WTC11 (cell line): ENCODE results near the gene LMCD1. TPM values are rescaled to one million over a fixed set of nuclear protein-coding genes. Genes with fewer than 3 reads are reported as not detected.

Experiments
- ATAC-seq: fragments of 200-7000 bp; cut with Tn5 transposase; 2 replicates; pipeline ENCODE4 v1.10.0; 2021; ENCODE audit warnings: mild to moderate bottlenecking, moderate library complexity
- CTCF ChIA-PET: fragments of 300-600 bp; sonication (Branson Sonifier 250); formaldehyde crosslinking; loops from one replicate; lab custom pipeline; 2021; ENCODE audit warnings: antibody characterized with exemption; lab: Charles Lee
- POLR2A ChIA-PET: fragments of 350-600 bp; sonication (Branson Sonifier 250); formaldehyde crosslinking; loops from one replicate; lab custom pipeline; 2021; ENCODE audit warnings: antibody characterized with exemption; lab: Charles Lee
- DNase-seq: peaks from one replicate; pipeline ENCODE4 v3.0.0; 2021; ENCODE audit warnings: low spot score
- H3K27ac Mint-ChIP-seq: 2 replicates; pipeline ENCODE4 v1.8.0; 2021; ENCODE audit warnings: mixed read lengths
- H3K27me3 Mint-ChIP-seq: 2 replicates; pipeline ENCODE4 v1.8.0; 2021; ENCODE audit warnings: low read depth, mild to moderate bottlenecking, moderate library complexity, mixed read lengths
- H3K36me3 Mint-ChIP-seq: 2 replicates; pipeline ENCODE4 v1.8.0; 2021; ENCODE audit warnings: mixed read lengths
- H3K4me1 Mint-ChIP-seq: 2 replicates; pipeline ENCODE4 v1.8.0; 2022; ENCODE audit warnings: mixed read lengths
- H3K4me3 Mint-ChIP-seq: 2 replicates; pipeline ENCODE4 v1.8.0; 2021; ENCODE audit warnings: mild to moderate bottlenecking, moderate library complexity, mixed read lengths
- H3K9me3 Mint-ChIP-seq: 2 replicates; pipeline ENCODE4 v1.8.0; 2021; ENCODE audit warnings: mixed read lengths
- AR ChIP-seq: fragments of 250-450 bp; sonication (Bioruptor Pico); IDR thresholded peaks from 2 replicates; pipeline ENCODE4 v1.9.0; 2021; ENCODE audit warnings: mild to moderate bottlenecking
- ATF1 ChIP-seq: sonication (generic); formaldehyde crosslinking; IDR thresholded peaks from 2 replicates; pipeline ENCODE4 v1.8.1; 2023; ENCODE audit warnings: mild to moderate bottlenecking, moderate library complexity, missing genetic modification reagents
- CREB1 ChIP-seq: sonication (generic); formaldehyde crosslinking; IDR thresholded peaks from 2 replicates; pipeline ENCODE4 v1.8.0; 2023; ENCODE audit warnings: mild to moderate bottlenecking, missing genetic modification reagents
- E2F1 ChIP-seq: sonication (generic); formaldehyde crosslinking; IDR thresholded peaks from 2 replicates; pipeline ENCODE4 v1.8.0; 2022; ENCODE audit warnings: mild to moderate bottlenecking, missing genetic modification reagents
- GRHL2 ChIP-seq: fragments of 250-450 bp; sonication (Bioruptor Pico); IDR thresholded peaks from 2 replicates; pipeline ENCODE4 v1.8.0; 2022; ENCODE audit warnings: mild to moderate bottlenecking, moderate library complexity; ENCODE audit not compliant: insufficient replicate concordance, severe bottlenecking
- IRF2 ChIP-seq: sonication (generic); formaldehyde crosslinking; IDR thresholded peaks from 2 replicates; pipeline ENCODE4 v1.8.0; 2022; ENCODE audit warnings: low read depth, missing genetic modification reagents, borderline replicate concordance
- JAZF1 ChIP-seq: fragments of 250-450 bp; sonication (Bioruptor Pico); IDR thresholded peaks from 2 replicates; pipeline ENCODE4 v1.9.0; 2021; ENCODE audit warnings: moderate library complexity, mild to moderate bottlenecking, inconsistent platforms
- MYBL2 ChIP-seq: sonication (generic); formaldehyde crosslinking; IDR thresholded peaks from 2 replicates; pipeline ENCODE4 v1.8.1; 2023; ENCODE audit warnings: mild to moderate bottlenecking, moderate library complexity, missing genetic modification reagents
- NR1H2 ChIP-seq: sonication (generic); formaldehyde crosslinking; IDR thresholded peaks from 2 replicates; pipeline ENCODE4 v1.9.0; 2021; ENCODE audit warnings: mild to moderate bottlenecking, moderate library complexity, missing genetic modification reagents
- SOX15 ChIP-seq: fragments of 250-450 bp; sonication (Bioruptor Pico); IDR thresholded peaks from 2 replicates; pipeline ENCODE4 v1.9.0; 2021; ENCODE audit warnings: mild to moderate bottlenecking
- ZNF121 ChIP-seq: sonication (generic); formaldehyde crosslinking; IDR thresholded peaks from 2 replicates; pipeline ENCODE4 v1.8.0; 2023; ENCODE audit warnings: missing genetic modification reagents
- ZNF219 ChIP-seq: sonication (generic); formaldehyde crosslinking; IDR thresholded peaks from 2 replicates; pipeline ENCODE4 v1.8.0; 2023; ENCODE audit warnings: missing genetic modification reagents, mild to moderate bottlenecking, borderline replicate concordance
- ZNF416 ChIP-seq: fragments of 250-450 bp; sonication (Bioruptor Pico); IDR thresholded peaks from 2 replicates; pipeline ENCODE4 v1.9.0; 2021; ENCODE audit warnings: mild to moderate bottlenecking, inconsistent platforms
- ZNF671 ChIP-seq: fragments of 250-450 bp; sonication (Bioruptor Pico); IDR thresholded peaks from 2 replicates; pipeline ENCODE4 v1.8.0; 2021; ENCODE audit warnings: mild to moderate bottlenecking
- total RNA-seq: library from RNA; stranded (reverse); gene quantifications from 3 replicates; pipeline ENCODE4 v1.2.3, GENCODE V29; 2021
- TF ChIP-seq, protein P1 (sequence below): sonication (generic); formaldehyde crosslinking; IDR thresholded peaks from 2 replicates; pipeline ENCODE4 v1.8.0; 2023; ENCODE audit warnings: missing genetic modification reagents, mild to moderate bottlenecking, borderline replicate concordance
- TF ChIP-seq, protein P2 (sequence below): sonication (generic); formaldehyde crosslinking; IDR thresholded peaks from 2 replicates; pipeline ENCODE4 v1.8.1; 2023; ENCODE audit warnings: mild to moderate bottlenecking, missing genetic modification reagents, borderline replicate concordance
- TF ChIP-seq, protein P3 (sequence below): fragments of 250-450 bp; sonication (Bioruptor Pico); conservative IDR thresholded peaks from 2 replicates; pipeline ENCODE4 v1.9.0; 2021; ENCODE audit warnings: mild to moderate bottlenecking
- TF ChIP-seq, protein P4 (sequence below): fragments of 250-450 bp; sonication (Bioruptor Pico); IDR thresholded peaks from 2 replicates; pipeline ENCODE4 v1.9.0; 2021; ENCODE audit warnings: mild to moderate bottlenecking, borderline replicate concordance

Gene LMCD1
- total RNA-seq, 1 experiment from 2014 or later: 12.5 TPM

- TF ChIP-seq, protein P1, sequence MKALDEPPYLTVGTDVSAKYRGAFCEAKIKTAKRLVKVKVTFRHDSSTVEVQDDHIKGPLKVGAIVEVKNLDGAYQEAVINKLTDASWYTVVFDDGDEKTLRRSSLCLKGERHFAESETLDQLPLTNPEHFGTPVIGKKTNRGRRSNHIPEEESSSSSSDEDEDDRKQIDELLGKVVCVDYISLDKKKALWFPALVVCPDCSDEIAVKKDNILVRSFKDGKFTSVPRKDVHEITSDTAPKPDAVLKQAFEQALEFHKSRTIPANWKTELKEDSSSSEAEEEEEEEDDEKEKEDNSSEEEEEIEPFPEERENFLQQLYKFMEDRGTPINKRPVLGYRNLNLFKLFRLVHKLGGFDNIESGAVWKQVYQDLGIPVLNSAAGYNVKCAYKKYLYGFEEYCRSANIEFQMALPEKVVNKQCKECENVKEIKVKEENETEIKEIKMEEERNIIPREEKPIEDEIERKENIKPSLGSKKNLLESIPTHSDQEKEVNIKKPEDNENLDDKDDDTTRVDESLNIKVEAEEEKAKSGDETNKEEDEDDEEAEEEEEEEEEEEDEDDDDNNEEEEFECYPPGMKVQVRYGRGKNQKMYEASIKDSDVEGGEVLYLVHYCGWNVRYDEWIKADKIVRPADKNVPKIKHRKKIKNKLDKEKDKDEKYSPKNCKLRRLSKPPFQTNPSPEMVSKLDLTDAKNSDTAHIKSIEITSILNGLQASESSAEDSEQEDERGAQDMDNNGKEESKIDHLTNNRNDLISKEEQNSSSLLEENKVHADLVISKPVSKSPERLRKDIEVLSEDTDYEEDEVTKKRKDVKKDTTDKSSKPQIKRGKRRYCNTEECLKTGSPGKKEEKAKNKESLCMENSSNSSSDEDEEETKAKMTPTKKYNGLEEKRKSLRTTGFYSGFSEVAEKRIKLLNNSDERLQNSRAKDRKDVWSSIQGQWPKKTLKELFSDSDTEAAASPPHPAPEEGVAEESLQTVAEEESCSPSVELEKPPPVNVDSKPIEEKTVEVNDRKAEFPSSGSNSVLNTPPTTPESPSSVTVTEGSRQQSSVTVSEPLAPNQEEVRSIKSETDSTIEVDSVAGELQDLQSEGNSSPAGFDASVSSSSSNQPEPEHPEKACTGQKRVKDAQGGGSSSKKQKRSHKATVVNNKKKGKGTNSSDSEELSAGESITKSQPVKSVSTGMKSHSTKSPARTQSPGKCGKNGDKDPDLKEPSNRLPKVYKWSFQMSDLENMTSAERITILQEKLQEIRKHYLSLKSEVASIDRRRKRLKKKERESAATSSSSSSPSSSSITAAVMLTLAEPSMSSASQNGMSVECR (CRISPR knock-in tag): no peak
- TF ChIP-seq NR1H2 (CRISPR knock-in tag) (no peak), MYBL2 (CRISPR knock-in tag) (no peak), IRF2 (CRISPR knock-in tag) (no peak), ZNF671 (CRISPR knock-in tag) (no peak), E2F1 (CRISPR knock-in tag) (no peak), ATF1 (CRISPR knock-in tag) (no peak), AR (no peak)
These were observed 15.9 kb downstream of the LMCD1 start (continued) for GRCh38 chr3:8517487-8517886.

DNA sequence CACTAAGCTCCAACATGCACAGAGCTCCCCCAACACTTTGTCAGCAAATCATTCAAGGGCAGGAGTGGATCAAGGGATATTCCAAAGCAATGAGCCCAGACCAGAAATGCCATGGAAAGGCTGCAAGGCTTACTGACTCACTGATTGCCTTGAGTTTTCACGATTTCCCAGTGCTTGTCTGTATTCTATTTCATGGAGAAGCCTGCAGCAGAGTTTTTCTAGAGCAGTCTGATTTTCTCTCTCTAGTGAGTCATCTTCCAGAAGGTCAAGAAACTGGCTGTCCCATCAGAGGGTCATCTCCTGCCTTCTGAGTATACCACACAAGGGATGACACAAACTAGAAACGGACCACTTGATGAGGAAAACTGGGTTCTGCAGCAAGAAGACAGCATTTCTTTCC lies 16.5 kb downstream of the LMCD1 start:
- POLR2A ChIA-PET: no interaction called here
- H3K9me3 Mint-ChIP-seq: peaks cover 12% of the 10 kb centered on the region
- TF ChIP-seq, protein P2, sequence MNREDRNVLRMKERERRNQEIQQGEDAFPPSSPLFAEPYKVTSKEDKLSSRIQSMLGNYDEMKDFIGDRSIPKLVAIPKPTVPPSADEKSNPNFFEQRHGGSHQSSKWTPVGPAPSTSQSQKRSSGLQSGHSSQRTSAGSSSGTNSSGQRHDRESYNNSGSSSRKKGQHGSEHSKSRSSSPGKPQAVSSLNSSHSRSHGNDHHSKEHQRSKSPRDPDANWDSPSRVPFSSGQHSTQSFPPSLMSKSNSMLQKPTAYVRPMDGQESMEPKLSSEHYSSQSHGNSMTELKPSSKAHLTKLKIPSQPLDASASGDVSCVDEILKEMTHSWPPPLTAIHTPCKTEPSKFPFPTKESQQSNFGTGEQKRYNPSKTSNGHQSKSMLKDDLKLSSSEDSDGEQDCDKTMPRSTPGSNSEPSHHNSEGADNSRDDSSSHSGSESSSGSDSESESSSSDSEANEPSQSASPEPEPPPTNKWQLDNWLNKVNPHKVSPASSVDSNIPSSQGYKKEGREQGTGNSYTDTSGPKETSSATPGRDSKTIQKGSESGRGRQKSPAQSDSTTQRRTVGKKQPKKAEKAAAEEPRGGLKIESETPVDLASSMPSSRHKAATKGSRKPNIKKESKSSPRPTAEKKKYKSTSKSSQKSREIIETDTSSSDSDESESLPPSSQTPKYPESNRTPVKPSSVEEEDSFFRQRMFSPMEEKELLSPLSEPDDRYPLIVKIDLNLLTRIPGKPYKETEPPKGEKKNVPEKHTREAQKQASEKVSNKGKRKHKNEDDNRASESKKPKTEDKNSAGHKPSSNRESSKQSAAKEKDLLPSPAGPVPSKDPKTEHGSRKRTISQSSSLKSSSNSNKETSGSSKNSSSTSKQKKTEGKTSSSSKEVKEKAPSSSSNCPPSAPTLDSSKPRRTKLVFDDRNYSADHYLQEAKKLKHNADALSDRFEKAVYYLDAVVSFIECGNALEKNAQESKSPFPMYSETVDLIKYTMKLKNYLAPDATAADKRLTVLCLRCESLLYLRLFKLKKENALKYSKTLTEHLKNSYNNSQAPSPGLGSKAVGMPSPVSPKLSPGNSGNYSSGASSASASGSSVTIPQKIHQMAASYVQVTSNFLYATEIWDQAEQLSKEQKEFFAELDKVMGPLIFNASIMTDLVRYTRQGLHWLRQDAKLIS (CRISPR knock-in tag): no peak
- TF ChIP-seq ZNF121 (CRISPR knock-in tag): no peak
- no peak for TF ChIP-seq JAZF1 (CRISPR knock-in tag)
- TF ChIP-seq, protein P3, sequence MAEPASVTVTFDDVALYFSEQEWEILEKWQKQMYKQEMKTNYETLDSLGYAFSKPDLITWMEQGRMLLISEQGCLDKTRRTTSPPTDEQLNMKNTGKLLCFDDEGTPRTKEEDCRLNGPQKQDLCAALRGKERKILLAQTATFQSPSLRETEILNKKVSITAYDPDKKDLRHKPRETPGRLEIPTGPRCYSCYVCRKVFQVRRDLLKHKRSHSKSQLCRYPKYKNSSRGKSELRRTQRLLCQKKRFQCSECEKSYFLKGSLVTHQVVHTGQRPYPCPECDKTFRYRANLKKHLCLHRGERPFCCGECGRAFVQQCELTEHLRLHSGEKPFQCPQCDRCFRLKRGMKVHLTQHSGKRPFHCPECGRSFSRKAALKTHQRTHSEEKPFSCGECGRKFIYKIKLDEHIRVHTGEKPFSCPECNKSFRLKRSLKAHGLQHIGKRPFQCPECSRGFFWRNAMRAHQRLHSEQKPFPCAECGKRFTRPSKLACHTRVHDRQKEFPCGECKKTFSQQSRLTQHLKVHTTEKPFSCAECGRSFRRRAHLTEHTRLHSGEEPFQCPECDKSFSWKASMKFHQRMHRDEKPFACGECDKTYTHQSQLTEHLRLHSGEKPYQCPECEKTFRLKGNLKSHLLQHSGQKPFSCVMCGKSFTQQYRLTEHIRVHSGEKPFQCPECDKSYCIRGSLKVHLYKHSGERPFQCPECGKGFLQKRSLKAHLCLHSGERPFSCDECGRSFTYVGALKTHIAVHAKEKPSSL (CRISPR knock-in tag): no peak
- TF ChIP-seq ZNF416 (CRISPR knock-in tag): no peak
- no peak for TF ChIP-seq IRF2 (CRISPR knock-in tag)
- TF ChIP-seq SOX15 (CRISPR knock-in tag): no peak
- TF ChIP-seq, protein P4, sequence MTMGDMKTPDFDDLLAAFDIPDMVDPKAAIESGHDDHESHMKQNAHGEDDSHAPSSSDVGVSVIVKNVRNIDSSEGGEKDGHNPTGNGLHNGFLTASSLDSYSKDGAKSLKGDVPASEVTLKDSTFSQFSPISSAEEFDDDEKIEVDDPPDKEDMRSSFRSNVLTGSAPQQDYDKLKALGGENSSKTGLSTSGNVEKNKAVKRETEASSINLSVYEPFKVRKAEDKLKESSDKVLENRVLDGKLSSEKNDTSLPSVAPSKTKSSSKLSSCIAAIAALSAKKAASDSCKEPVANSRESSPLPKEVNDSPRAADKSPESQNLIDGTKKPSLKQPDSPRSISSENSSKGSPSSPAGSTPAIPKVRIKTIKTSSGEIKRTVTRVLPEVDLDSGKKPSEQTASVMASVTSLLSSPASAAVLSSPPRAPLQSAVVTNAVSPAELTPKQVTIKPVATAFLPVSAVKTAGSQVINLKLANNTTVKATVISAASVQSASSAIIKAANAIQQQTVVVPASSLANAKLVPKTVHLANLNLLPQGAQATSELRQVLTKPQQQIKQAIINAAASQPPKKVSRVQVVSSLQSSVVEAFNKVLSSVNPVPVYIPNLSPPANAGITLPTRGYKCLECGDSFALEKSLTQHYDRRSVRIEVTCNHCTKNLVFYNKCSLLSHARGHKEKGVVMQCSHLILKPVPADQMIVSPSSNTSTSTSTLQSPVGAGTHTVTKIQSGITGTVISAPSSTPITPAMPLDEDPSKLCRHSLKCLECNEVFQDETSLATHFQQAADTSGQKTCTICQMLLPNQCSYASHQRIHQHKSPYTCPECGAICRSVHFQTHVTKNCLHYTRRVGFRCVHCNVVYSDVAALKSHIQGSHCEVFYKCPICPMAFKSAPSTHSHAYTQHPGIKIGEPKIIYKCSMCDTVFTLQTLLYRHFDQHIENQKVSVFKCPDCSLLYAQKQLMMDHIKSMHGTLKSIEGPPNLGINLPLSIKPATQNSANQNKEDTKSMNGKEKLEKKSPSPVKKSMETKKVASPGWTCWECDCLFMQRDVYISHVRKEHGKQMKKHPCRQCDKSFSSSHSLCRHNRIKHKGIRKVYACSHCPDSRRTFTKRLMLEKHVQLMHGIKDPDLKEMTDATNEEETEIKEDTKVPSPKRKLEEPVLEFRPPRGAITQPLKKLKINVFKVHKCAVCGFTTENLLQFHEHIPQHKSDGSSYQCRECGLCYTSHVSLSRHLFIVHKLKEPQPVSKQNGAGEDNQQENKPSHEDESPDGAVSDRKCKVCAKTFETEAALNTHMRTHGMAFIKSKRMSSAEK: no peak
- no peak for TF ChIP-seq CREB1 (CRISPR knock-in tag)
- no peak for TF ChIP-seq GRHL2 (CRISPR knock-in tag)
- no peak for TF ChIP-seq MYBL2 (CRISPR knock-in tag)
- TF ChIP-seq ZNF219 (CRISPR knock-in tag): no peak

More for the DNA sequence above, 16.5 kb downstream of the LMCD1 start:
- no peak overlapping the region for H3K27ac Mint-ChIP-seq
- DNase-seq (no peak), ATAC-seq (no peak)
- H3K36me3 Mint-ChIP-seq: peaks cover 8% of the 10 kb centered on the region
- H3K4me3 Mint-ChIP-seq: no peak overlapping the region
- H3K4me1 Mint-ChIP-seq: peaks cover 35% of the 10 kb centered on the region
- no peaks in the 10 kb centered on the region for H3K27me3 Mint-ChIP-seq
- CTCF ChIA-PET: no interaction called here
